Embryonic facial prominence (tissue), 1 donor: Measurements from ENCODE around the gene IGLL1.

Source experiments
- DNase-seq: peaks from one replicate; pipeline ENCODE4 v3.0.0-alpha.2; 2016; ENCODE audit errors: extremely low spot score

The IGLL1 gene

DNA sequence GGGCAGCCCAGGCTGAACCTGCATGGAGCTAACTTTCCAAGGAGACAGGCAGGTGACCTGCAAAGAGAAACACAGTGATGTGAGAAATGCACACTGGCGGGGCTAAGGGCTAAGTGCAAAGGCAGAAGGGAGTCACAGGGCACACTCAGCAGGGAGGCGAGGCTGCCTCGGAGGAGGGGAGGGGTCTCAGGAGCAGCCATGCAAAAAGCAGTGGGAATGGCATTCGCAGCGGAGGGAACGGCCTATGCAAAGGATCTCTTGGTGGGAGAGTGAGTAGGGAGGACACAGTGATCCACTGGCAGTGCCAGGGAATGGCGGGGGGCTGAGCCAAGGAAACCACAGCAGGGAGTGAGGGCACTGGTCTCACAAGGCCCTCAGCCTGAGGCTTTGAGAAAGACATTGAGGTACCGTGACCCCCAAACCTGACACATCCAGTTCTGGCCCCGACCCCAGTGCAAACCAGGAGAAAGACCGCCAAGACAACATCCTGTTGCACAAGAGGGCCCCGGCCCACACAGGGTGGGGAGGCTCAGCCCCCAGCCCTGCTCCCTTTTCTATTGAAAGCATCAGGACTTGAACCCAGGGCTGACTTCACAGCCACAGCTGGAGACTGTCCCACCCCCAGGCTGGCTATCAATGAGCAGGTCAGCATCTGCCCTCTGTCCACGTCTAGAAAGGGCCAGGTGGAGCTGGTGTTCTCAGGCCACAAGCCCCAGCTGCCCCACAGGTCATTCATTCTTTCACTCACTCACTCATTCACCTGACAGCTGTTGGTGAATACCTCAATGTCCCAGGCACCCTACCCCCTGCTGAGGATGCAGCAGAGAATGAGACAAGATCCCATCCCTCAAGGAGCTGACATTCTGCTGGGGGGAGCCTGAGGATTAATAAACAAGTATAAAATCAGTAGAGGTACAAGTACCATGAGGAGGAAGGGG lies 50.7 kb downstream of the IGLL1 start:
- DNase-seq: no peak

DNA sequence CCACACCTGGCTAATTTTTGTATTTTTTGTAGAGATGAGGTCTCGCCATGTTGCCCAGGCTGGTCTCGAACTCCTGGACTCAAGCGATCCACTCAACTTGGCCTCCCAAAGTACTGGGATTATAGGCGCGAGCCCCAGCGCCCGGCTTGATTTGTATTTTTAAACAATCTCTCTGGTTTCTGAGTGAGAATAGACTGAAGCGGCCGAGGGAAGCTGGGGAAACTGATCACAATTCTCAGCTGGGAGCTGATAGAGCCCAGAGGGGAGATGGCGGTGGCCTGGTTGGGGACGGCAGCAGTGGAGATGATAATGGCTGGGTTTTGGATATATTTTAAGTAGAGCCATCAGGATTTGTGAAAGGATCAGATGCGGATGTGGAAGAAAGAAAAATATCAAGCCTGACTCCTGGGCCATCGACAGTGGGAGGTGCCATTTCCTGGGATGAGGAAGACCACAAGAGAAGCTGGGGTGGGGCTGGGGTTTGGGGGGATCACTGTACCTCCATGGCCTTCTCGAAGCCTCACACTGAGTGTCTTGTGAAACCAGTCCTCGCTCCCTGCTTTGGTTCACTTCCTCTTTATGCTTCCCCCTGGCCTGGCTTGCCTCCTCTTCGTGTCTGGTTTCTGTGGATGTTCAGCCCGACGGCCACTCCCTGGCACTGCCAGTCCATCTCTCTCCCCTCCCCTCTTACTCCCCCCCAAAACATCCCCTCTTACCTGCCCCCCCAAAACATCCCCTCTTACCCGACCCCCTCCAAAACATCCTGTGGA lies 51.9 kb downstream of the IGLL1 start:
- DNase-seq: no peak

GRCh38 chr22:23526596-23527316 lies 53.3 kb downstream of the IGLL1 start:
- DNase-seq: no peak

DNA sequence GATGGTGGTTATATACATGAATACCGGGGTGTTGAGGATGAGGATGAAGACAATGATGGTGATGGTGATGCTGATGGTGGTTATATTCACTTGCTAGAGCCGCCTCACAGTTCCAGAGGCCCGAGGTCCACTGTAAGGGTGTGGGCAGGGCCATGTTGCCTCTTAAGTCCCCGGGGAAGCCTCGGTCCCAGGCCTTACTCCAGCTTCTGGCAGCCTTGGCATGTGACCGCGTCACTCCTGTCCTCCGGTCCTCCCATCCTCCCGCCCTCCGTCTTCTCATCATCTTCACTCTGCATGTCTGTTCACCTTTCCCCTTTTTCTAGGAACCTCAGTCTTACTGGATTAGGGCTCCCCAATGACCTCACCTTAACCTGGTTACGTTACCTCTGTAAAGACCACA lies 54.6 kb downstream of the IGLL1 start:
- DNase-seq: no peak

GRCh38 chr22:23524226-23524625 lies 55.9 kb downstream of the IGLL1 start:
- no peak for DNase-seq

GRCh38 chr22:23523713-23524112 lies 56.4 kb downstream of the IGLL1 start:
- no peak for DNase-seq
